ENCODE data around the gene HADH. TPM values are rescaled to one million over a fixed set of nuclear protein-coding genes. Genes with fewer than 3 reads are reported as not detected.
A peak's percentile ranks its signal among the peaks of the same experiment; 100 is the strongest.
"Not testable (repeated sequence)": the region's sequence is repeated elsewhere in the genome, so short reads cannot be mapped to it uniquely, and the experiment has no call there.

Gene HADH
- total RNA-seq, 1 donor from 2014 or later = 44.1 TPM

DNA sequence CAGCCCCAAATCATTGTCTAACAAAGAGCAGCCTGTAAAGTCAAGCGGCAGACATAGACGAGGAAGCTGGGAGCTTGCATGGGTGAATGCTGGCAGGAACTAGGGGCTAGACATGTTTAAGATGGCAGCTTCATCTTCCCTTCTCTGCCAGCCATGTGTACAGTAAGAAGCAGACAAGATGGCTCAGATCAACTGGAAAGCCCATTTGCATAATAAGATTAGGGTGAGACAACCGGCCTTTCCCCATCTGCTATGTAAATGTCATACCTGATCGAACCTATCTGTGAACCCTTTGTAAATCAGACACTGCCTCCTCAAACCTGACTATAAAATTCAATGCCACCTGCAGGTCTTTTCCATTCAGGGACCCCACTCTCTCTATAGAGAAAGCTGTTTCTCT is 22.8 kb upstream of the HADH start:
- TF ChIP-seq, protein P1, sequence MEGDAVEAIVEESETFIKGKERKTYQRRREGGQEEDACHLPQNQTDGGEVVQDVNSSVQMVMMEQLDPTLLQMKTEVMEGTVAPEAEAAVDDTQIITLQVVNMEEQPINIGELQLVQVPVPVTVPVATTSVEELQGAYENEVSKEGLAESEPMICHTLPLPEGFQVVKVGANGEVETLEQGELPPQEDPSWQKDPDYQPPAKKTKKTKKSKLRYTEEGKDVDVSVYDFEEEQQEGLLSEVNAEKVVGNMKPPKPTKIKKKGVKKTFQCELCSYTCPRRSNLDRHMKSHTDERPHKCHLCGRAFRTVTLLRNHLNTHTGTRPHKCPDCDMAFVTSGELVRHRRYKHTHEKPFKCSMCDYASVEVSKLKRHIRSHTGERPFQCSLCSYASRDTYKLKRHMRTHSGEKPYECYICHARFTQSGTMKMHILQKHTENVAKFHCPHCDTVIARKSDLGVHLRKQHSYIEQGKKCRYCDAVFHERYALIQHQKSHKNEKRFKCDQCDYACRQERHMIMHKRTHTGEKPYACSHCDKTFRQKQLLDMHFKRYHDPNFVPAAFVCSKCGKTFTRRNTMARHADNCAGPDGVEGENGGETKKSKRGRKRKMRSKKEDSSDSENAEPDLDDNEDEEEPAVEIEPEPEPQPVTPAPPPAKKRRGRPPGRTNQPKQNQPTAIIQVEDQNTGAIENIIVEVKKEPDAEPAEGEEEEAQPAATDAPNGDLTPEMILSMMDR (IDR thresholded peaks at IDR 0.05; ENCODE audit: unreplicated experiment) = no peak
- H3K9me3 Mint-ChIP-seq (ENCODE audit: low read depth) = no peaks in the 10 kb centered on the region
- H3K4me3 Mint-ChIP-seq (ENCODE audit: low read depth) = no peak overlapping the region
- no peak for DNase-seq (ENCODE audit: low spot score, unreplicated experiment)
- H3K27ac Mint-ChIP-seq = no peak overlapping the region
- H3K4me1 Mint-ChIP-seq (ENCODE audit: low read depth) = no peaks in the 10 kb centered on the region
- H3K27me3 Mint-ChIP-seq = no peaks in the 10 kb centered on the region
- H3K36me3 Mint-ChIP-seq (ENCODE audit: insufficient read depth) = no peaks in the 10 kb centered on the region

DNA sequence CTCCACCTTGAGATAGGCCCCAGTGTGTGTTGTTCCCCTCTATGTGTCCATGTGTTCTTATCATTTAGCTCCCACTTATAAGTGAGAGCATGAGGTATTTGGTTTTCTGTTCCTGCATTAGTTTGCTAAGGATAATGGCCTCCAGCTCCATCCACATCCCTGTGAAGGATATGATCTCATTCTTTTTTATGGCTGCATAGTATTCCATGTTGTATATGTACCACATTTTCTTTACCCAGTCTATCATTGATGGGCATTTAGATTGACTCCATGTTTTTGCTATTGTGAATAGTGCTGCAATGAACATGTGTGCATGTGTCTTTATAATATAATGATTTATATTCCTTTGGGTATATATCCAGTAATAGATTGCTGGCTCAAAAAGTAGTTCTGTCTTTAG is 22.2 kb upstream of the HADH start:
- H3K27me3 Mint-ChIP-seq; H3K36me3 Mint-ChIP-seq (ENCODE audit: insufficient read depth); H3K9me3 Mint-ChIP-seq (ENCODE audit: low read depth); H3K4me3 Mint-ChIP-seq (ENCODE audit: low read depth); H3K27ac Mint-ChIP-seq; DNase-seq (ENCODE audit: low spot score, unreplicated experiment); H3K4me1 Mint-ChIP-seq (ENCODE audit: low read depth): not testable (repeated sequence)

DNA sequence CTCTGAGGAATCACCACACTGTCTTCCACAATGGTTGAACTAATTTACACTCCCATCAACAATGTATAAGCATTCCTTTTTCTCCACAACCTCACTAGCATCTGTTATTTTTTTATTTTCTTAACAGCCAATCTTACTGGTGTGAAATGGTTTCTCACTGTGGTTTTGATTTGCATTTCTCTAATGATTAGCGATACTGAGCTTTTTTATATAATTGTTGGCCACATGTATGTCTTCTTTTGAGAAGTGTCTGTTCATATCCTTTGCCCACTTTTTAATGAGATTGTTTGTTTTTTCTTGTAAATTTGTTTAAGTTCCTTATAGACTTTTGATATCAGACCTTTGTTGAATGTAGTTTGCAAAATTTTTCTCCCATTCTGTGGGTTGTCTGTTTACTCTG is 21.8 kb upstream of the HADH start:
- not testable (repeated sequence) for H3K4me3 Mint-ChIP-seq (ENCODE audit: low read depth); H3K36me3 Mint-ChIP-seq (ENCODE audit: insufficient read depth); DNase-seq (ENCODE audit: low spot score, unreplicated experiment); H3K4me1 Mint-ChIP-seq (ENCODE audit: low read depth); H3K9me3 Mint-ChIP-seq (ENCODE audit: low read depth); H3K27me3 Mint-ChIP-seq; H3K27ac Mint-ChIP-seq

DNA sequence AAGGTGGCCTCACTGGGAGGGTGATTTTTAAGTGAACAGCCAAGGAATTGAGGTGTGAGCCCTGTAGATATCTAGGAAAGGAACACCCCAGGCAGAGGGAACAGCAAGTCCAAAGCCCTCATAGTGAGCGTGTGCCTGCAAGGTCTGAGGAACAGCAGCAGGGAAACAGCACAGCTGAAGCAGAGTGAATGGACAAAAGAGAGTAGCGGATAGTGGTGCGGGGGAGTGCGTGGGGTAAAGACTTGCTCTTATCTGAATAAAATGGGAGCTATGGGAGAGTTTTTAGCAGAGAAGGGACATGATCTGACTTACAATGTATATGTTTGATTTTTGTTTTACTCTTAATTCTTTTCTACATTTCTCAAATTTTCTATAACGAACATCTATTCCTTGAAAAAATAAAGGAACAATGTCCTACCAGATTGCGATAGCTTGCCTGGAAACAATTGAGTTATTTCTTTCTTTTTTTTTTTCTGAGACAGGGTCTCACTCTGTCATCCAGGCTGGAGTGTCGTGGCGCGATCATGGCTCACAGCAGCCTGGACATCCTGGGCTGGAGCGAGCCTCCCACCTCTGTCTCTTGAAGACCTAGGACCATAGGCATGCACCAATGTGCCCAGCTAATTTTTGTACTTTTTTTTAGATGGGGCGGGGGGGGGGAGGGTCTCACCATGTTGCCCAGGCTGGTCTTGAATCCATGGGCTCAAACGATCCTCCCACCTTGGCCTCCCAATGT is 19.5 kb upstream of the HADH start:
- no peaks in the 10 kb centered on the region for H3K27me3 Mint-ChIP-seq
- TF ChIP-seq, protein P1 (IDR thresholded peaks at IDR 0.05; ENCODE audit: unreplicated experiment) = no peak
- H3K4me1 Mint-ChIP-seq (ENCODE audit: low read depth) = peaks cover 8% of the 10 kb centered on the region
- H3K9me3 Mint-ChIP-seq (ENCODE audit: low read depth) = no peaks in the 10 kb centered on the region
- no peak overlapping the region for H3K4me3 Mint-ChIP-seq (ENCODE audit: low read depth)
- DNase-seq (ENCODE audit: low spot score, unreplicated experiment) = no peak
- no peaks in the 10 kb centered on the region for H3K36me3 Mint-ChIP-seq (ENCODE audit: insufficient read depth)
- H3K27ac Mint-ChIP-seq = no peak overlapping the region

DNA sequence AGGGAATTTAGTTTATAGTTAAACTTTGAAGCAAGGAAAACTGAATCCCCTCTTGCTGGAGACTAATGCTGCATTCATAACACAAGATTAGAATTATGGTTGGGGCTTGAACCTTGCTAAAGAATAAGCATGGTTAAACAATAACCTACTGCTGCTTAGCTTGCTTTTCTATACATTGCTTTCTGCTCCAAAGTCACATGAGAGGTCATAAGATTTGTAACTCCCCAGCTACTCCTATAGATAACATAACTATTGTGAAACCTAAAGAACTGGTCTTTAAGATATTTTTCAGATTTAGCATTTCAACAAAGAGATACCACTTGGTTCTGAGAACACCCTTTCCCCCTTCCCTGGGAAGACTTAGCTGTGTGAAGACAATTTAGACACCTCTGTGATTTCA is 17.1 kb upstream of the HADH start:
- Mint-ChIP-seq H3K4me1 (ENCODE audit: low read depth) (peaks cover 8% of the 10 kb centered on the region), H3K9me3 (ENCODE audit: low read depth) (no peaks in the 10 kb centered on the region), H3K27me3 (no peaks in the 10 kb centered on the region), H3K27ac (peak overlapping the region; percentile 4), H3K36me3 (ENCODE audit: insufficient read depth) (no peaks in the 10 kb centered on the region), H3K4me3 (ENCODE audit: low read depth) (no peak overlapping the region)
- TF ChIP-seq, protein P1 (IDR thresholded peaks at IDR 0.05; ENCODE audit: unreplicated experiment) = no peak
- DNase-seq (ENCODE audit: low spot score, unreplicated experiment) = no peak

DNA sequence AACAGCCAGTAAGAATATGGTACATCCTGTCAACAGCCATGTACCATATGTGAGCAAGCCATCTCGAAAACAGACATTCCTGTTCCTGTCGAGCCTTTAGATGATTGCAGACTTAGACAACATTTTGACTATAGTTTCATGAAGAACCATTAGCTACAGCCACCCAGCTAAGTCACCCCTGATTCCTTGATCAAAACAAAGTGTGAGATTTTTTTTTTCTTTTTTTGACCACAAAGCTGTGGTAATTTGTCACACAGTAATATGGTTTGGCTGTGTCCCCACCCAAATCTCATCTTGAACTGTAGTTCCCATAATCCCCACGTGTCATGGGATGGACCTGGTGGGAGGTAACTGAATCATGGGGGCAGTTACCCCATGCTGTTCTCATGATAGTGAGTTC is 15.2 kb upstream of the HADH start:
- DNase-seq (ENCODE audit: low spot score, unreplicated experiment) = no peak
- Mint-ChIP-seq H3K36me3 (ENCODE audit: insufficient read depth) (no peaks in the 10 kb centered on the region), H3K9me3 (ENCODE audit: low read depth) (no peaks in the 10 kb centered on the region), H3K27me3 (no peaks in the 10 kb centered on the region), H3K4me1 (ENCODE audit: low read depth) (peaks cover 8% of the 10 kb centered on the region), H3K4me3 (ENCODE audit: low read depth) (no peak overlapping the region), H3K27ac (no peak overlapping the region)
- TF ChIP-seq, protein P1 (IDR thresholded peaks at IDR 0.05; ENCODE audit: unreplicated experiment) = no peak

Measured in progenitor cell of endocrine pancreas (in vitro differentiated cells).